GM21717 (cell line): Measurements from ENCODE around the gene ABHD1.

Source experiments
- ATAC-seq: cut with Tn5 transposase; IDR thresholded peaks from one replicate; pipeline ENCODE4 v1.9.1; 2021; ENCODE audit warnings: mild to moderate bottlenecking, moderate library complexity; ENCODE audit not compliant: unreplicated experiment

ABHD1 gene

GRCh38 chr2:27134781-27135477 is 11.3 kb downstream of the ABHD1 start:
- no peak for ATAC-seq

GRCh38 chr2:27135478-27135955 is 11.9 kb downstream of the ABHD1 start:
- ATAC-seq = no peak

- no peak for ATAC-seq
Measured at GRCh38 chr2:27136751-27137150, 13.1 kb downstream of the ABHD1 start.

- no peak for ATAC-seq
Measured at GRCh38 chr2:27137322-27137935, 13.8 kb downstream of the ABHD1 start.

- ATAC-seq = no peak
Measured at GRCh38 chr2:27138111-27138510, 14.5 kb downstream of the ABHD1 start.

- no peak for ATAC-seq
Measured at GRCh38 chr2:27139310-27139709, 15.7 kb downstream of the ABHD1 start, which contains the start of gene PRR30. TSS of gene PRR30 (minus strand) at chr2:27139410. CDS start at chr2:27138329, 1,081 bp downstream.

GRCh38 chr2:27143285-27143684 is 19.7 kb downstream of the ABHD1 start:
- no peak for ATAC-seq

GRCh38 chr2:27145682-27146081 is 22.1 kb downstream of the ABHD1 start:
- no peak for ATAC-seq

GRCh38 chr2:27147935-27148334 is 24.3 kb downstream of the ABHD1 start:
- ATAC-seq = no peak

GRCh38 chr2:27148801-27149439 is 25.3 kb downstream of the ABHD1 start, which contains the start of gene TCF23:
TSS of gene TCF23 (plus strand) at chr2:27149004. CDS start at chr2:27149134, 130 bp downstream.
- ATAC-seq = no peak

- no peak for ATAC-seq
Measured at GRCh38 chr2:27149570-27150405, 26.2 kb downstream of the ABHD1 start.

- no peak for ATAC-seq
Measured at GRCh38 chr2:27150639-27151230, 27.1 kb downstream of the ABHD1 start.

GRCh38 chr2:27152102-27152795 is 28.6 kb downstream of the ABHD1 start:
- no peak for ATAC-seq

GRCh38 chr2:27152796-27153464 is 29.3 kb downstream of the ABHD1 start:
- no peak for ATAC-seq

- ATAC-seq = no peak
Measured at GRCh38 chr2:27154488-27154887, 30.9 kb downstream of the ABHD1 start.

- no peak for ATAC-seq
Measured at GRCh38 chr2:27155069-27155520, 31.5 kb downstream of the ABHD1 start.

- ATAC-seq = no peak
Measured at GRCh38 chr2:27158468-27158867, 34.9 kb downstream of the ABHD1 start.

GRCh38 chr2:27159271-27159670 is 35.7 kb downstream of the ABHD1 start:
- ATAC-seq = no peak

GRCh38 chr2:27160191-27160590 is 36.6 kb downstream of the ABHD1 start:
- no peak for ATAC-seq
